ENCODE measurements around the gene ANGPTL7. TPM values are rescaled to one million over a fixed set of nuclear protein-coding genes. Genes with fewer than 3 reads are reported as not detected.

ANGPTL7 gene
- total RNA-seq, 1 donor from 2014 or later = 1.4 TPM

- DNase-seq (ENCODE audit: low spot score) = no peak
These were observed 15.4 kb downstream of the ANGPTL7 start for GRCh38 chr1:11204396-11205190.

GRCh38 chr1:11207898-11208611 is 18.9 kb downstream of the ANGPTL7 start:
- DNase-seq (ENCODE audit: low spot score) = no peak

- no peak for DNase-seq (ENCODE audit: low spot score)
These were observed 22.3 kb downstream of the ANGPTL7 start for GRCh38 chr1:11211461-11211860.

GRCh38 chr1:11211925-11212587 is 22.9 kb downstream of the ANGPTL7 start:
- DNase-seq (ENCODE audit: low spot score) = no peak

GRCh38 chr1:11214698-11215380 is 25.7 kb downstream of the ANGPTL7 start:
- no peak for DNase-seq (ENCODE audit: low spot score)

- DNase-seq (ENCODE audit: low spot score) = no peak
These were observed 26.3 kb downstream of the ANGPTL7 start for GRCh38 chr1:11215381-11216005.

- no peak for DNase-seq (ENCODE audit: low spot score)
These were observed 26.9 kb downstream of the ANGPTL7 start for GRCh38 chr1:11216074-11216473.

- DNase-seq (ENCODE audit: low spot score) = no peak
These were observed 38.2 kb downstream of the ANGPTL7 start for GRCh38 chr1:11227106-11228077.

GRCh38 chr1:11229203-11229602 is 40.0 kb downstream of the ANGPTL7 start:
- DNase-seq (ENCODE audit: low spot score) = no peak

- DNase-seq (ENCODE audit: low spot score) = no peak
These were observed 44.1 kb downstream of the ANGPTL7 start for GRCh38 chr1:11233208-11233607.

- DNase-seq (ENCODE audit: low spot score) = no peak
These were observed 48.2 kb downstream of the ANGPTL7 start for GRCh38 chr1:11237356-11237755.

- no peak for DNase-seq (ENCODE audit: low spot score)
These were observed 49.2 kb downstream of the ANGPTL7 start for GRCh38 chr1:11238311-11238710.

GRCh38 chr1:11245248-11245647 is 56.1 kb downstream of the ANGPTL7 start:
- no peak for DNase-seq (ENCODE audit: low spot score)

Other genes with a start within 250 kb of the ANGPTL7 start
- 180 TPM for gene TARDBP, start 176.7 kb upstream of the ANGPTL7 start, total RNA-seq
- not detected for gene MASP2, start 142.1 kb upstream of the ANGPTL7 start, total RNA-seq
- 72.6 TPM for gene SRM, start 129.3 kb upstream of the ANGPTL7 start, total RNA-seq
- gene EXOSC10, start 89.5 kb upstream of the ANGPTL7 start, total RNA-seq = 71.5 TPM
- gene MTOR, start 73.2 kb downstream of the ANGPTL7 start, total RNA-seq = 59.2 TPM
- gene UBIAD1, start 83.8 kb downstream of the ANGPTL7 start, total RNA-seq = 20.3 TPM

Data from ureter (tissue), 1 donor.